Mucosa of rectum (tissue), 2 donors: ENCODE measurements around the gene LZTS2.
A peak's percentile ranks its signal among the peaks of the same experiment; 100 is the strongest.
"Not testable (repeated sequence)": the region's sequence is repeated elsewhere in the genome, so short reads cannot be mapped to it uniquely, and the experiment has no call there.

Experiments used
- H3K27ac ChIP-seq, 2 donors: one replicate each; pipeline ENCODE4 v1.7.0; 2013; ENCODE audit warnings: inconsistent platforms in 2 of 2, low read depth in 2 of 2, low read length in 2 of 2
- H3K27me3 ChIP-seq, 2 donors: one replicate each; pipeline ENCODE4 v1.7.0; 2013; ENCODE audit warnings: low read length in 2 of 2; ENCODE audit not compliant: control insufficient read depth in 2 of 2, insufficient read depth in 2 of 2
- H3K36me3 ChIP-seq, 2 donors: one replicate each; pipeline ENCODE4 v1.7.0; 2013; ENCODE audit warnings: low read length in 2 of 2; ENCODE audit not compliant: control insufficient read depth in 2 of 2, insufficient read depth in 2 of 2
- H3K4me1 ChIP-seq, 2 donors: one replicate each; pipeline ENCODE4 v1.7.0; 2013; ENCODE audit warnings: low read length in 2 of 2, mild to moderate bottlenecking in 1 of 2; ENCODE audit not compliant: control insufficient read depth in 2 of 2, insufficient read depth in 2 of 2
- H3K4me3 ChIP-seq, 2 donors: one replicate each; pipeline ENCODE4 v1.7.0; 2013; ENCODE audit warnings: low read length in 2 of 2
- H3K9ac ChIP-seq, 2 donors: one replicate each; pipeline ENCODE4 v1.7.0; 2013; ENCODE audit warnings: low read length in 2 of 2, low read depth in 1 of 2, mild to moderate bottlenecking in 1 of 2
- H3K9me3 ChIP-seq, 2 donors: one replicate each; pipeline ENCODE4 v1.7.0; 2013; ENCODE audit warnings: low read length in 2 of 2; ENCODE audit not compliant: control insufficient read depth in 2 of 2
- donor health status: healthy.
- donor health status: Normal muscosa, but diverticular disease.

The LZTS2 gene

GRCh38 chr10:100969187-100970075, 30.2 kb upstream of the LZTS2 start, which contains the start of gene SEMA4G:
TSS of gene SEMA4G (plus strand) at chr10:100969504. CDS start at chr10:100972913, 3,409 bp downstream.
- peak within 1 kb of the TSS; percentile 88 to 89 for H3K9ac ChIP-seq
- no peaks in the 10 kb centered on the region for H3K9me3 ChIP-seq
- H3K27me3 ChIP-seq: no peaks in the 10 kb centered on the region
- peak within 1 kb of the TSS; percentile 86 to 94 for H3K4me3 ChIP-seq
- peaks cover 18 to 29% of the 10 kb centered on the region in 2 donors for H3K36me3 ChIP-seq
- peak within 1 kb of the TSS; percentile 94 to 95 for H3K27ac ChIP-seq
- H3K4me1 ChIP-seq: peaks cover 32 to 58% of the 10 kb centered on the region in 2 donors

GRCh38 chr10:100970076-100970913, 29.3 kb upstream of the LZTS2 start:
- Histone ChIP-seq H3K4me1 (peaks cover 32 to 57% of the 10 kb centered on the region in 2 donors), H3K4me3 (peak overlapping the region; percentile 86 to 94), H3K9me3 (no peaks in the 10 kb centered on the region), H3K27me3 (no peaks in the 10 kb centered on the region), H3K27ac (peak overlapping the region; percentile 94 to 95), H3K9ac (peak overlapping the region; percentile 88 to 89), H3K36me3 (peaks cover 18 to 32% of the 10 kb centered on the region in 2 donors)

- H3K4me1 ChIP-seq: peaks cover 32 to 50% of the 10 kb centered on the region in 2 donors
- no peaks in the 10 kb centered on the region for H3K9me3 ChIP-seq
- H3K27ac ChIP-seq: peak overlapping the region; percentile 94 to 95
- peak overlapping the region; percentile 86 to 94 for H3K4me3 ChIP-seq
- H3K9ac ChIP-seq: peak overlapping the region; percentile 38 to 89
- peaks cover 16 to 23% of the 10 kb centered on the region in 2 donors for H3K36me3 ChIP-seq
- no peaks in the 10 kb centered on the region for H3K27me3 ChIP-seq
Observed at GRCh38 chr10:100970914-100971811, 28.4 kb upstream of the LZTS2 start.

- no peaks in the 10 kb centered on the region for H3K9me3 ChIP-seq
- H3K9ac ChIP-seq: peak overlapping the region in 1 of 2 donors; percentile 34
- no peaks in the 10 kb centered on the region for H3K27me3 ChIP-seq
- peak overlapping the region in 1 of 2 donors; percentile 94 for H3K27ac ChIP-seq
- H3K36me3 ChIP-seq: peaks cover 22 to 27% of the 10 kb centered on the region in 2 donors
- H3K4me3 ChIP-seq: peak overlapping the region; percentile 86 to 94
- H3K4me1 ChIP-seq: peaks cover 30 to 49% of the 10 kb centered on the region in 2 donors
Observed at GRCh38 chr10:100972115-100972903, 27.3 kb upstream of the LZTS2 start.

GRCh38 chr10:100972904-100973535, 26.6 kb upstream of the LZTS2 start:
- peaks cover 25 to 34% of the 10 kb centered on the region in 2 donors for H3K36me3 ChIP-seq
- H3K4me3 ChIP-seq: no peak overlapping the region
- no peak overlapping the region for H3K27ac ChIP-seq
- peaks cover 28 to 44% of the 10 kb centered on the region in 2 donors for H3K4me1 ChIP-seq
- H3K9ac ChIP-seq: no peak overlapping the region
- no peaks in the 10 kb centered on the region for H3K27me3 ChIP-seq
- no peaks in the 10 kb centered on the region for H3K9me3 ChIP-seq

- H3K27ac ChIP-seq, H3K9ac ChIP-seq, H3K9me3 ChIP-seq, H3K27me3 ChIP-seq, H3K4me3 ChIP-seq: not testable (repeated sequence)
- Histone ChIP-seq H3K36me3 (peaks cover 47 to 56% of the 10 kb centered on the region in 2 donors), H3K4me1 (peaks cover 17 to 26% of the 10 kb centered on the region in 2 donors)
Observed at GRCh38 chr10:100975397-100975796, 24.2 kb upstream of the LZTS2 start.

- no peak overlapping the region for H3K4me3 ChIP-seq
- no peak overlapping the region for H3K27ac ChIP-seq
- no peak overlapping the region for H3K9ac ChIP-seq
- H3K36me3 ChIP-seq: peaks cover 58 to 69% of the 10 kb centered on the region in 2 donors
- no peaks in the 10 kb centered on the region for H3K9me3 ChIP-seq
- peaks cover 6 to 11% of the 10 kb centered on the region in 2 donors for H3K4me1 ChIP-seq
- H3K27me3 ChIP-seq: no peaks in the 10 kb centered on the region
Observed at GRCh38 chr10:100976906-100977305, 22.7 kb upstream of the LZTS2 start.

- Histone ChIP-seq H3K9me3 (no peaks in the 10 kb centered on the region), H3K4me1 (peaks cover 1 to 6% of the 10 kb centered on the region in 2 donors), H3K27ac (no peak overlapping the region), H3K27me3 (no peaks in the 10 kb centered on the region), H3K9ac (no peak overlapping the region), H3K4me3 (no peak overlapping the region), H3K36me3 (peaks cover 62 to 73% of the 10 kb centered on the region in 2 donors)
Observed at GRCh38 chr10:100977436-100977835, 22.2 kb upstream of the LZTS2 start.
